Natural killer cell (primary cell): ENCODE measurements around the gene MTMR6. TPM values are rescaled to one million over a fixed set of nuclear protein-coding genes. Genes with fewer than 3 reads are reported as not detected.
A peak's percentile ranks its signal among the peaks of the same experiment; 100 is the strongest.

Experiments used
- ATAC-seq, 3 donors: fragments of 150-1000 bp in 2 of 3; fragments of 200-7000 bp in 1 of 3; cut with Tn5 transposase; 1 replicate in 1 of 3; 2 replicates in 2 of 3; pipeline ENCODE4 v1.10.0; 2021; ENCODE audit warnings: mild to moderate bottlenecking in 2 of 3, moderate library complexity in 2 of 3
- DNase-seq, 2 donors: peaks; one replicate each; pipeline versions ENCODE4 v3.0.0 to v3.0.0-alpha.2; 2013 to 2021; ENCODE audit warnings: mixed read lengths in 1 of 2
- H3K27ac ChIP-seq: one replicate; pipeline ENCODE4 v1.5.1; 2013; ENCODE audit warnings: mild to moderate bottlenecking, low read length
- H3K27me3 ChIP-seq: one replicate; pipeline ENCODE4 v1.6.1; 2013; ENCODE audit warnings: low read length; ENCODE audit not compliant: control insufficient read depth, insufficient read depth
- H3K36me3 ChIP-seq: one replicate; pipeline ENCODE4 v1.6.1; 2013; ENCODE audit warnings: low read length; ENCODE audit not compliant: control insufficient read depth, insufficient read depth
- H3K4me1 ChIP-seq: one replicate; pipeline ENCODE4 v1.6.1; 2013; ENCODE audit warnings: low read length; ENCODE audit not compliant: control insufficient read depth, insufficient read depth
- H3K4me3 ChIP-seq: one replicate; pipeline ENCODE4 v1.5.1; 2013; ENCODE audit warnings: low read length
- H3K9me3 ChIP-seq: one replicate; pipeline ENCODE4 v1.6.1; 2013; ENCODE audit warnings: low read length; ENCODE audit not compliant: control insufficient read depth, insufficient read depth
- H3K27ac Mint-ChIP-seq, 2 donors: one replicate each; pipeline ENCODE4 v1.8.0; 2022; ENCODE audit warnings: mild to moderate bottlenecking in 2 of 2, mixed read lengths in 2 of 2, moderate library complexity in 1 of 2
- H3K27me3 Mint-ChIP-seq, 2 donors: one replicate each; pipeline ENCODE4 v1.8.0; 2022; ENCODE audit warnings: low read depth in 2 of 2, mixed read lengths in 2 of 2
- H3K36me3 Mint-ChIP-seq: one replicate; pipeline ENCODE4 v1.8.0; 2022; ENCODE audit warnings: mixed read lengths
- H3K4me1 Mint-ChIP-seq, 2 donors: one replicate each; pipeline ENCODE4 v1.8.0; 2022; ENCODE audit warnings: mixed read lengths in 2 of 2
- H3K4me3 Mint-ChIP-seq: one replicate; pipeline ENCODE4 v1.8.0; 2022; ENCODE audit warnings: mild to moderate bottlenecking, moderate library complexity, mixed read lengths
- H3K9me3 Mint-ChIP-seq, 2 donors: one replicate each; pipeline ENCODE4 v1.8.0; 2022; ENCODE audit warnings: mixed read lengths in 2 of 2
- WGBS: methylation state at CpG from one replicate; pipeline ENCODE4 v1.1.7; 2013; ENCODE audit warnings: missing lambda C conversion rate; ENCODE audit not compliant: insufficient coverage; 5-methylcytosine and 5-hydroxymethylcytosine counted together
- intact Hi-C: fragments of 100-400 bp; cut with micrococcal nuclease; formaldehyde crosslinking; loops from one replicate; pipeline ENCODE4 v1.14.2; 2022
- total RNA-seq, 4 donors: library from RNA; stranded (reverse); fragments of 120-200 nt in 1 of 4; gene quantifications; one replicate each; pipeline versions ENCODE4 v1.2.3 to v1.2.4, GENCODE V29; 2013 to 2022
- TF ChIP-seq, protein P1 (sequence below): fragments of 200-600 bp; IDR thresholded peaks from one replicate; pipeline ENCODE4 v1.8.0; 2022; ENCODE audit warnings: antibody characterized with exemption

The MTMR6 gene
- total RNA-seq, 3 donors from 2014 or later (not counting 1 experiment from before 2014, with no cell fraction given), result 16.4 to 18.1 (median 17.3) TPM

DNA sequence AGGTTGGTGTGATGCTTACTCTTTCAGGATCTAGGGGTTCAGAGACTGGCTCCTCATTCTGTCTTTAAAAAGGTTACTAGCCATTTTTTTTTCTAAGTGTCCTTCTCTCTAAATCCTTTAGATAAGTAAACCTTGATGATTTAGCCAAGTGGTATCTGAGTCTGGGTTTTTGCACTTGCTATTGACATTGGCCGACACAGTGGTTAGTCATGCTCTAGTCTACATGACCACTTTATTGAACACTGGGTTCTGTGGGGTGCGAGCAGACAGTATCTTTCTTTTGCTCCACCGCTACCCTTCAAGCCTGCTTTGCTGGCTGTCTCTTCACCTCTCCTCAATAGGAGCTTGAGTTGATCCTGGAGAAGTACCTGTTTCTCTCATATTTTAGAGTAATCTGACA is 7.9 kb upstream of the MTMR6 start:
- no peak for DNase-seq
- H3K4me3 Mint-ChIP-seq, result no peak overlapping the region
- Histone ChIP-seq H3K27ac (no peak overlapping the region), H3K9me3 (no peaks in the 10 kb centered on the region), H3K4me3 (no peak overlapping the region), H3K27me3 (peaks cover 10% of the 10 kb centered on the region), H3K36me3 (no peaks in the 10 kb centered on the region), H3K4me1 (no peaks in the 10 kb centered on the region)
- peaks cover 32 to 60% of the 10 kb centered on the region in 2 donors for H3K27me3 Mint-ChIP-seq
- H3K36me3 Mint-ChIP-seq, result no peaks in the 10 kb centered on the region
- no peak overlapping the region for H3K27ac Mint-ChIP-seq
- TF ChIP-seq, protein P1, sequence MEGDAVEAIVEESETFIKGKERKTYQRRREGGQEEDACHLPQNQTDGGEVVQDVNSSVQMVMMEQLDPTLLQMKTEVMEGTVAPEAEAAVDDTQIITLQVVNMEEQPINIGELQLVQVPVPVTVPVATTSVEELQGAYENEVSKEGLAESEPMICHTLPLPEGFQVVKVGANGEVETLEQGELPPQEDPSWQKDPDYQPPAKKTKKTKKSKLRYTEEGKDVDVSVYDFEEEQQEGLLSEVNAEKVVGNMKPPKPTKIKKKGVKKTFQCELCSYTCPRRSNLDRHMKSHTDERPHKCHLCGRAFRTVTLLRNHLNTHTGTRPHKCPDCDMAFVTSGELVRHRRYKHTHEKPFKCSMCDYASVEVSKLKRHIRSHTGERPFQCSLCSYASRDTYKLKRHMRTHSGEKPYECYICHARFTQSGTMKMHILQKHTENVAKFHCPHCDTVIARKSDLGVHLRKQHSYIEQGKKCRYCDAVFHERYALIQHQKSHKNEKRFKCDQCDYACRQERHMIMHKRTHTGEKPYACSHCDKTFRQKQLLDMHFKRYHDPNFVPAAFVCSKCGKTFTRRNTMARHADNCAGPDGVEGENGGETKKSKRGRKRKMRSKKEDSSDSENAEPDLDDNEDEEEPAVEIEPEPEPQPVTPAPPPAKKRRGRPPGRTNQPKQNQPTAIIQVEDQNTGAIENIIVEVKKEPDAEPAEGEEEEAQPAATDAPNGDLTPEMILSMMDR, result no peak
- H3K9me3 Mint-ChIP-seq, result no peaks in the 10 kb centered on the region
- 93% methylated on average over 3 of the region's 3 CpGs for WGBS
- intact Hi-C loops, result no loop called here
- no peaks in the 10 kb centered on the region for H3K4me1 Mint-ChIP-seq
- ATAC-seq, result no peak

DNA sequence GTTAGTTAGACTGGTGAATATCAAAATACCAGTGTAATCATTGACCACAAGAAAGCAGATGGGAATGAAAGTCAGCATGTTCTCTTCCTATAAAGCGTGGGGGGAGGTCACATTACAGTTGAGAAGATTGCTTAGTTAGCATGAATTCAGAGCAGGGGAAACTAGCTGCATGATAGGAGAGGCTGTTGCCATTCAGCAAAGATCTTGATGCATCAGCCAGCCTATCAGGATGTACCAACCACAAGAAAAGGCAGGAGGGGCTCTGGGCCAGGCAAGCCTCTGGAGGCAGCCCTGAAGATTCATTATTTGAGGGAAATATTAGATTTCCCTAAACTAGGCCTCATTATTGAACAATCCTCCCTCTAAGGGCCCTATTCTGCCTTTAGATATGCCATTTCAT is 5.0 kb upstream of the MTMR6 start:
- 10% methylated on average over 1 of the region's 1 CpG for WGBS
- no peak overlapping the region for H3K4me3 Mint-ChIP-seq

DNA sequence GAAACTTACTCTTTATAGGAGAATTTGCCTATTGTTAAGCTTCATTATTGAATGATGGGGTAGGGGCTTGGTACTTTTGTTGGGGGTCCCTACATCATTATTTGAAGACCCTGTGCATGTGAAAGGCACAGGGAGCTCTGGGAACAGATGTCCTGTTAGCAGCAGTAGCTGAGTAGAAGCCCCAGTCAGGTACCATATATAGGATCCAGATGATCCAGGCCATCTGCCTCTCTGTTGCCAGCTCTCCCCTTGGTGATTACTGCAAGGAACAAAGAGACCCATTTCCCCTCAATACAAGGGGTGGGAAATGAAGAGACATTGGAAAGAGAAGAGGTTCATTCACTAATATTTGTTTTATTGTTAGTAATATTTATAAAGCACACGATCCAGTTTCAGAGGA is 4.4 kb upstream of the MTMR6 start:
- peaks cover 33 to 57% of the 10 kb centered on the region in 2 donors for H3K27me3 Mint-ChIP-seq
- H3K4me1 Mint-ChIP-seq, result peaks cover 9 to 10% of the 10 kb centered on the region in 2 donors
- H3K36me3 Mint-ChIP-seq, result no peaks in the 10 kb centered on the region
- ATAC-seq (no peak), DNase-seq (no peak)
- H3K36me3 ChIP-seq, result no peaks in the 10 kb centered on the region
- no peak overlapping the region for H3K4me3 ChIP-seq
- no peak overlapping the region for H3K27ac ChIP-seq
- intact Hi-C loops, result no loop called here
- H3K4me1 ChIP-seq, result peaks cover 5% of the 10 kb centered on the region
- H3K27ac Mint-ChIP-seq, result no peak overlapping the region
- TF ChIP-seq, protein P1, result no peak
- no peaks in the 10 kb centered on the region for H3K9me3 Mint-ChIP-seq
- peaks cover 10% of the 10 kb centered on the region for H3K27me3 ChIP-seq
- no peaks in the 10 kb centered on the region for H3K9me3 ChIP-seq
- 100% methylated on average over 1 of the region's 1 CpG for WGBS
- no peak overlapping the region for H3K4me3 Mint-ChIP-seq

More for the DNA sequence above, 5.0 kb upstream of the MTMR6 start:
- TF ChIP-seq, protein P1, result no peak
- Histone ChIP-seq H3K4me3 (no peak overlapping the region), H3K27ac (no peak overlapping the region), H3K36me3 (no peaks in the 10 kb centered on the region), H3K4me1 (peaks cover 5% of the 10 kb centered on the region), H3K9me3 (no peaks in the 10 kb centered on the region), H3K27me3 (peaks cover 15% of the 10 kb centered on the region)
- ATAC-seq, result no peak
- no peaks in the 10 kb centered on the region for H3K36me3 Mint-ChIP-seq
- no peak overlapping the region for H3K27ac Mint-ChIP-seq
- H3K9me3 Mint-ChIP-seq, result no peaks in the 10 kb centered on the region
- DNase-seq, result peak in 1 of 2 donors; percentile 51
- intact Hi-C loops, result no loop called here
- H3K27me3 Mint-ChIP-seq, result peaks cover 39 to 63% of the 10 kb centered on the region in 2 donors
- H3K4me1 Mint-ChIP-seq, result peaks cover 5 to 6% of the 10 kb centered on the region in 2 donors

DNA sequence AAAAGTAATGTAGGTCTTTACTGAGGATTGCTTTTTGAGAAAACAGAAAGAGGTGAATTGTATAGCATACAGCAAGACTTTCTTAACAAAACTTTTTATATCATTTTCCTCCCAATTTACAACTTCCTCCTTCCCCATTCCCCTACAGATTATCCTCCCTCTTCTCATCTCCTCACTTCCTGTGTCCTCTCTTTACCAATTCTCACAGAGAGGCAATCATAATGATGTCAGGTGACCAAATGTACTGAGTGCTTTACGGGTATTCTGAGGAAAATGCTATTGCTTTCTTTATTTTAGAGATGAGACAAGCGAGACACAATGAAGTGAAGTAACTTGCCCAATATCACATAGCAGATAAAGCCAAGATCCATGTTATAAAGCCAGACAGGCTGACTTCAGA is 1.7 kb upstream of the MTMR6 start:
- no peak for ATAC-seq
- Histone ChIP-seq H3K27ac (no peak overlapping the region), H3K27me3 (peaks cover 6% of the 10 kb centered on the region), H3K36me3 (no peaks in the 10 kb centered on the region), H3K9me3 (no peaks in the 10 kb centered on the region), H3K4me3 (no peak overlapping the region), H3K4me1 (peaks cover 13% of the 10 kb centered on the region)
- Mint-ChIP-seq H3K27me3 (peaks cover 20 to 31% of the 10 kb centered on the region in 2 donors), H3K36me3 (no peaks in the 10 kb centered on the region), H3K27ac (peak overlapping the region in 1 of 2 donors; percentile 22), H3K9me3 (no peaks in the 10 kb centered on the region), H3K4me3 (peak overlapping the region; percentile 43), H3K4me1 (peaks cover 26 to 34% of the 10 kb centered on the region in 2 donors)
- DNase-seq, result no peak
- intact Hi-C loops, result no loop called here
- WGBS, result 85% methylated on average over 2 of the region's 2 CpGs
- TF ChIP-seq, protein P1, result no peak
